HG03025 (cell line): ENCODE data around the gene MKRN2.
"Not testable (repeated sequence)": the region's sequence is repeated elsewhere in the genome, so short reads cannot be mapped to it uniquely, and the experiment has no call there.

ENCODE experiments used
- ATAC-seq: cut with Tn5 transposase; IDR thresholded peaks from one replicate; pipeline ENCODE4 v1.9.1; 2021; ENCODE audit warnings: mild to moderate bottlenecking, moderate library complexity; ENCODE audit not compliant: unreplicated experiment, low FRiP score

The MKRN2 gene, protein sequence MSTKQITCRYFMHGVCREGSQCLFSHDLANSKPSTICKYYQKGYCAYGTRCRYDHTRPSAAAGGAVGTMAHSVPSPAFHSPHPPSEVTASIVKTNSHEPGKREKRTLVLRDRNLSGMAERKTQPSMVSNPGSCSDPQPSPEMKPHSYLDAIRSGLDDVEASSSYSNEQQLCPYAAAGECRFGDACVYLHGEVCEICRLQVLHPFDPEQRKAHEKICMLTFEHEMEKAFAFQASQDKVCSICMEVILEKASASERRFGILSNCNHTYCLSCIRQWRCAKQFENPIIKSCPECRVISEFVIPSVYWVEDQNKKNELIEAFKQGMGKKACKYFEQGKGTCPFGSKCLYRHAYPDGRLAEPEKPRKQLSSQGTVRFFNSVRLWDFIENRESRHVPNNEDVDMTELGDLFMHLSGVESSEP

GRCh38 chr3:12556690-12557472 is at the start of gene MKRN2:
Gene MKRN2, plus strand, starts transcription at chr3:12557087. Its CDS starts 64 bp downstream, at chr3:12557151.
- ATAC-seq, result peak; percentile 77

DNA sequence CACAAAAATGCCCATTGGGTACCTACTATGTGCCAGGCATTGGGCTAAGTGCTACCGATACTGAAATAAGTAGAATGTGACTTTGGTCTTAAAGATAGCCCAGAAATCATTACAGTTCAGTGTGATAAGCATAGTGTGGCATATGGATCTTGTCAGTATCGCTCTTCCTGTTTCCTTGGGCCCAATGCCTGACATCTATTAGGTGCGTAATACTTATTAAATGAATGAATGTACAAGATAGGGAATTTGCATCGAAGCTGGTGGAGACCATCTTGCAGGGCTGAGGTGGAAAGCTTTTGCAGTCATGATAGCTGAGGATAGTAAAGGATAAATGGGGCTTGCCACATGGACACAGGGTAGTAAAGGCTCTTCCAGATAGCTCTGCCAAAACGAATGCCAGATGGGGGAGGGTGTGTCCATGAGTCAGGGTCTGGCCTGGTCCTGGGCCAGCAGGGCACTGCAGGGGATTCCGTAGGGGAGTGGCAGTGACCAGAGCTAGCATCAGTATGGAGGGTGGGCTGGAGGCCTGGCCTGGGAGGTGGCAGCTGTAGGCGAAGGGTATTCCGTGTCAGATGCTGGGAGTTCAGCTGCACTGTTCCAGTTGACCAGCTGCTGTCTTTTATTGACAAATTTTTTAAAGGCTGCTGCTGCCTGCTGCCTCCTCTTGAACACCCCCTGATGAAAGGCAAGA is 49.2 kb upstream of the MKRN2 start:
- ATAC-seq, result no peak

- ATAC-seq, result no peak
Measured at GRCh38 chr3:12508291-12508700, 48.6 kb upstream of the MKRN2 start.

DNA sequence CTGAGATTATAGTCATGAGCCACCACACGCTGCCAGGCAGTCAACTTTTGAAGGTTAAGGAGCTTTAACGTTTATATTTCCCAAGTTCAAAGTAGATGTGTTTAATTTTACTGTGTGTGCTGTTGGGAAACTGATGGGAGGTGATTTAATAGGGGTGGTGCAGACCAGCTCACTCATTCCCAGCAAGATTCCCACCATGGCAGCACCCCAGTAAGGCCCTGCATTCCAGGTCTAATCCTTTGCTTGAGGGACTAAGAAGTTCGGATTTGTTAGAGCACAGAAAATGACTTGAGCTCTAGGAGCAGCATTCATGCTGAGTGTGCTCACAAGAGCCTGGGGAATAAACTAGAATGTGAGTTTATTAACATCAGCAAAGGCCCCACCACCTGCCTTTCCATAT is 47.4 kb upstream of the MKRN2 start:
- no peak for ATAC-seq

DNA sequence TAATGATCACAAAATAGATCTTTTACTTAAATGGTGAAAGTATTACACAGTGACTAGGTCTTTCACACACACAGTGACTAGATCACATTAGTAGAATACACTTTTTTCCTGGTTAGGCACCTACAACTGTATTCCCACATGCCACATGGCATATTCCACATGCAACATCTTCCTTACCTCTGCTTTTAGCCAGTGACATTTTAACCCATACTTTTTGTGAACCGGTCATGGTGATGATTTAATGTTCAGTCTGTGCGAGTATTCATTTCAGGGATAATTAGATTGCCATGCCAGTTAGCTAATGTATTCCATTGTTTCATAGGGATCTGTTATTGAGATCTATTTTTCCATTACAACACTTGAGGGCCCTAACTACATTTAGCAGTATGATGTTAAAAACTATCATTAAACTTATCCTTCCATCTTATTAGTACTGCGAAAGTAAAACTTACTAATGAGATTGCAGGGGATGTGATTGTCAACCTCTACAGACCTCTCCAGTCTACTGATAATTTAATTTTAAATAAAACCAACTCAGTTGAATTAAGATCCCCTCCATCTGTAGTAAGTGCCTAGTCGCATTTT is 44.3 kb upstream of the MKRN2 start:
- ATAC-seq, result no peak

- ATAC-seq, result no peak
Measured at GRCh38 chr3:12513694-12514446, 43.0 kb upstream of the MKRN2 start.

DNA sequence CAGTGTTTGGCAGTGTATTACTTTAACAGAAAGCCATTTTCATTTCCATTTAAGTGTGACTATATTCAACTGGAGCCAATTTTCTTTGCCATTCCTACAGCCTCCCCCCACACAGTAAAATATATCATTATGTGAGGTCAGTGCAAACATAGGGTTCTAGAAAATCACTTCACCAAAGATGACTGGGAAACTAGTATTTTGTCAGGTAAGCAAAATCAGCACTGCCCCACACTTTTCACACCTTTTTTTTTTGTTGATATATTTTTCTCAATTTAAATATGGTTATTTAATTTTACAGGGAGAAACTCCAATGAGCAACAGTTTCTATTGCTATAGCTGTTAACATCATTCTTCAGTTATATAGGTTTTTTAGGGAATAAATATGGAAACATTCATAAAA is 41.3 kb upstream of the MKRN2 start:
- ATAC-seq, result no peak

GRCh38 chr3:12516873-12517272 is 40.0 kb upstream of the MKRN2 start:
- ATAC-seq, result no peak

- ATAC-seq, result no peak
Measured at GRCh38 chr3:12518261-12519028, 38.4 kb upstream of the MKRN2 start.

DNA sequence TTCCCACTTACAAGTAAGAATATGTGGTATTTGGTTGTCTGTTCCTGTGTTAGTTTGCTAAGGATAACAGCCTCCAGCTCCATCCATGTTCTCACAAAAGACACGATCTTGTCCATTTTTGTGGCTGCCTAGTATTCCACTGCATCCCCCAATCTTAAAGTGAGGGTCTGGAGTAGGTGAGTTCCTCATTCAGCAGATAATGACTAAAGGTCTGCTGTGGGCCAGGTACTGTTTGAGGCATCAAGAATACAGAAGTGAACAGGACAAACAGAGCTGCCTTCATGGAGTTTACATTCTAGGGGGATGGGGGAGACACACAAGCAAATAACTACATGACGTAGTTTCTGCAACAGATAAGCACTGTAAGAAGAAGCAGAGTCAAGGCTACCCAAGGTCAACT is 35.9 kb upstream of the MKRN2 start:
- no peak for ATAC-seq

DNA sequence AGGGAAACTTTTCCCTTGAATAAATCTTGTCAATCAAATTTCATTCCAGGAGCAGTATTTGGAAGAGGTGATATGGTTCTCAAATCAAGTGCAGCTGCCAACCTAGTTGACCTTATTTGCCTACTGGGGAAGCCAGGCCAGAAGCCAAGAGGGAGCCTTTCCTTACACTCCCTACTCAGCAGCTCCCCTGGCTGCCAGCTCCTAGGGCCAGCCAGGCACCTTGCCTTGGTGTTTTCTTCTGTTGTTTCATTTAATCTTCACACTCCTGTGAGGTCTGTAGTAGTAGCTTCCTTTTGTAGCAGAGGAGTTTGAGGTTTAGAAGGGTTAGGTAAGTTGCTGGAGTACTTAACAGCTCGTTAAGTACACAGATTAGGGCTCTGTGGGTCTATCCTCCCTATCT is 34.2 kb upstream of the MKRN2 start:
- no peak for ATAC-seq

DNA sequence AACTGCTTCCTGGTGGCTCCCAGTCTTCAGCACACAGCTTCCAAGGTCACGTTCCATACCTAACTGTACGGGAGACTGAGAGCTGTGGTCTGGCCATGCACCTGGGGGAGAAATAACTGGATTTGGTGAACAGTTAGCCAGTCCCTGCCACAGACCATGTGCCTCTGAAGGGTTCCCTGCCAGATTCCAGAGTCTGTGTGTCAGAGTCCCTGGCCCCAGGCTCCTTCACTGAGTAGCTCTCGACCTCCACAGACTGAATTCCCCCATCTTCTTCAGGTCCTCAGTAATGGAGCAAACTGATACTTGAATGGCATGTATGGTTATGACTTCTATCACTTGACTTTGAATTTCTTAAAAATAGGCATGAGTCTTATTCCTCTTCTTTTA is 29.1 kb upstream of the MKRN2 start:
- no peak for ATAC-seq

DNA sequence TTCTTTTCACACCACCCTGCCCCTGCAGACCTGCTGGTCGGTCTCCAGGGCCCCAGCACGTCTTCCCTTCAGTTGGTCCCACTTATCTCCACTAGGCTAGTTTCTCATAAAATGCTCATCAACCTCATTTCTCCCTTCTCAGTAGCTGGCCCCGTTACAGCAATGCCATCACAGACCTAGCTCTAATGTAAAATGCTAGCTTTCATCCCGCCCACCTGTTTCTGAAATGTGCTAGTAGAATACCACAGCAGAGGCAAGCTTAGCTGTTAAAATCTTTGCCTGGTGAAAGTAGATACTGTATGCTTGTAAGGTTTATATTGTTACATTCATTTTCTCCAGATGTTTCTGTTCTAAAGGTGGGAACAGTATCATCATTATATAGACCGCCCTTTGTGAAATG is 24.7 kb upstream of the MKRN2 start:
- ATAC-seq, result no peak

GRCh38 chr3:12536423-12536822 is 20.5 kb upstream of the MKRN2 start:
- ATAC-seq, result no peak

- ATAC-seq, result no peak
Measured at GRCh38 chr3:12541625-12542024, 15.3 kb upstream of the MKRN2 start.

- not testable (repeated sequence) for ATAC-seq
Measured at GRCh38 chr3:12543497-12543896, 13.4 kb upstream of the MKRN2 start.

GRCh38 chr3:12544652-12545472 is 12.0 kb upstream of the MKRN2 start:
- no peak for ATAC-seq

DNA sequence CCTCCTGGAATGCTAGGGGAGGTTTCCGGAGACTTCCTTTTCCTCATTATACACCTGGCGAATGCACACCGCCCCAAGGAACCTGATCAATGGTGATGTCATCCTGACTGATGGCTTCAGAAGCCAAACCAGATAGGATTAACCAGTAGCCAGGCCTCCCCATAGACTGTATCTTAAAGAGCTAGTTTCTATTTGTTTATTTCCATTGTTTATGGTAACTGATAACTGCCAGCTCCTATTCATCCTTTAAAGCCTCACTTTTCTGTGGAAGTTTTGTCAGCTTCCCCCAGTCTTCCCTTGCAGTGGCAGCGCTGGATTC is 11.5 kb upstream of the MKRN2 start, which contains the start of gene MKRN2OS:
MKRN2OS (minus strand) TSS at position 27 of the 319 bp plus-strand sequence. CDS start 35 bp downstream, outside the sequence.
- ATAC-seq, result no peak
